Progenitor cell of endocrine pancreas (in vitro differentiated cells): Measurements from ENCODE around the gene PLCB3. TPM values are rescaled to one million over a fixed set of nuclear protein-coding genes. Genes with fewer than 3 reads are reported as not detected.

ENCODE experiments used
- DNase-seq: peaks from one replicate; pipeline ENCODE4 v3.0.0; 2021; ENCODE audit warnings: low spot score; ENCODE audit not compliant: unreplicated experiment
- H3K27ac Mint-ChIP-seq: 2 replicates; pipeline ENCODE4 v1.8.0; 2021; ENCODE audit warnings: mild to moderate bottlenecking, moderate library complexity, mixed read lengths
- H3K27me3 Mint-ChIP-seq: 2 replicates; pipeline ENCODE4 v1.8.0; 2021; ENCODE audit warnings: mixed read lengths
- H3K36me3 Mint-ChIP-seq: 2 replicates; pipeline ENCODE4 v1.8.0; 2022; ENCODE audit warnings: mixed read lengths; ENCODE audit not compliant: insufficient read depth
- H3K4me1 Mint-ChIP-seq: 2 replicates; pipeline ENCODE4 v1.8.0; 2021; ENCODE audit warnings: low read depth, mixed read lengths
- H3K4me3 Mint-ChIP-seq: 2 replicates; pipeline ENCODE4 v1.8.0; 2021; ENCODE audit warnings: low read depth, mild to moderate bottlenecking, moderate library complexity, mixed read lengths
- H3K9me3 Mint-ChIP-seq: 2 replicates; pipeline ENCODE4 v1.8.0; 2021; ENCODE audit warnings: low read depth, mixed read lengths
- total RNA-seq: library from RNA; stranded (reverse); gene quantifications from 2 replicates; pipeline ENCODE4 v1.2.1, GENCODE V29; 2021
- TF ChIP-seq, protein P1 (sequence below): fragments of 200-600 bp; sonication (generic); IDR thresholded peaks from one replicate; pipeline ENCODE4 v1.5.0; 2021; ENCODE audit warnings: antibody characterized with exemption, mild to moderate bottlenecking; ENCODE audit not compliant: unreplicated experiment

Gene PLCB3
- total RNA-seq, 1 donor from 2014 or later = 22.6 TPM

DNA sequence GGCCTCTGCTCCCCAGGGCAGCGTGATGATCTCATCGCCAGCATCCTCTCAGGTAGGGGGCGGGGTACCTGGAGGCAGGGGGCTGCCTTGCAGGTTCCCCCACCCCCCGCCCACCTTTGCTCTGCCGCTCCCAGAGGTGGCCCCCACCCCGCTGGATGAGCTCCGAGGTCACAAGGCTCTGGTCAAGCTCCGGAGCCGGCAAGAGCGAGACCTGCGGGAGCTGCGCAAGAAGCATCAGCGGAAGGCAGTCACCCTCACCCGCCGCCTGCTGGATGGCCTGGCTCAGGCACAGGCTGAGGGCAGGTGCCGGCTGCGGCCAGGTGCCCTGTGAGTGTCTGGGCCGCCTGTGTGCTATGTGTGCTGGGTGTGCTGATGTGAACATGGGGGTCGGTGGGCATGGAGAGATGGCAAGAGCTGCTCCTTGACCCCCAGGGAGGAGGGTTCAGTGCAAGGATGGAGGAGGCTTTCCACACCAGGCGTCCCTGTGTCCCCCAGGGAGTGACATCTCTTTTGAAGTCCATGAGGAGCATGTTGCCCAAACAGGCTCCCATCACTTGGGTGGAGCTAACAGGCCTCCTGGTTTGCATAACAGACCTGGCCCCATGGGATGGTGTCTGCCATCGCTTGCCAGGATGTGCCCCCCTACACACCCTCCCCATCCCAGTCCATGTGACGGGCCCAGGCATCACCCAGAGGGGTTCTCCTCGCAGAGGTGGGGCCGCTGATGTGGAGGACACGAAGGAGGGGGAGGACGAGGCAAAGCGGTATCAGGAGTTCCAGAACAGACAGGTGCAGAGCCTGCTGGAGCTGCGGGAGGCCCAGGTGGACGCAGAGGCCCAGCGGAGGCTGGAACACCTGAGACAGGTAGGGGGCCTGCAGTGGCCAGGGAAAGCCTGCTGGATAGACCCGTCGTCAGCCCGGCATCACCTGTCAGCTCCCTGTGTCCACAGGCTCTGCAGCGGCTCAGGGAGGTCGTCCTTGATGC, 14.1 kb downstream of the PLCB3 start:
- peaks cover 5% of the 10 kb centered on the region for H3K36me3 Mint-ChIP-seq
- H3K9me3 Mint-ChIP-seq = no peaks in the 10 kb centered on the region
- no peak overlapping the region for H3K4me3 Mint-ChIP-seq
- no peaks in the 10 kb centered on the region for H3K27me3 Mint-ChIP-seq
- no peak for DNase-seq
- H3K4me1 Mint-ChIP-seq = peaks cover 8% of the 10 kb centered on the region
- TF ChIP-seq, protein P1, sequence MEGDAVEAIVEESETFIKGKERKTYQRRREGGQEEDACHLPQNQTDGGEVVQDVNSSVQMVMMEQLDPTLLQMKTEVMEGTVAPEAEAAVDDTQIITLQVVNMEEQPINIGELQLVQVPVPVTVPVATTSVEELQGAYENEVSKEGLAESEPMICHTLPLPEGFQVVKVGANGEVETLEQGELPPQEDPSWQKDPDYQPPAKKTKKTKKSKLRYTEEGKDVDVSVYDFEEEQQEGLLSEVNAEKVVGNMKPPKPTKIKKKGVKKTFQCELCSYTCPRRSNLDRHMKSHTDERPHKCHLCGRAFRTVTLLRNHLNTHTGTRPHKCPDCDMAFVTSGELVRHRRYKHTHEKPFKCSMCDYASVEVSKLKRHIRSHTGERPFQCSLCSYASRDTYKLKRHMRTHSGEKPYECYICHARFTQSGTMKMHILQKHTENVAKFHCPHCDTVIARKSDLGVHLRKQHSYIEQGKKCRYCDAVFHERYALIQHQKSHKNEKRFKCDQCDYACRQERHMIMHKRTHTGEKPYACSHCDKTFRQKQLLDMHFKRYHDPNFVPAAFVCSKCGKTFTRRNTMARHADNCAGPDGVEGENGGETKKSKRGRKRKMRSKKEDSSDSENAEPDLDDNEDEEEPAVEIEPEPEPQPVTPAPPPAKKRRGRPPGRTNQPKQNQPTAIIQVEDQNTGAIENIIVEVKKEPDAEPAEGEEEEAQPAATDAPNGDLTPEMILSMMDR = no peak
- H3K27ac Mint-ChIP-seq = no peak overlapping the region

DNA sequence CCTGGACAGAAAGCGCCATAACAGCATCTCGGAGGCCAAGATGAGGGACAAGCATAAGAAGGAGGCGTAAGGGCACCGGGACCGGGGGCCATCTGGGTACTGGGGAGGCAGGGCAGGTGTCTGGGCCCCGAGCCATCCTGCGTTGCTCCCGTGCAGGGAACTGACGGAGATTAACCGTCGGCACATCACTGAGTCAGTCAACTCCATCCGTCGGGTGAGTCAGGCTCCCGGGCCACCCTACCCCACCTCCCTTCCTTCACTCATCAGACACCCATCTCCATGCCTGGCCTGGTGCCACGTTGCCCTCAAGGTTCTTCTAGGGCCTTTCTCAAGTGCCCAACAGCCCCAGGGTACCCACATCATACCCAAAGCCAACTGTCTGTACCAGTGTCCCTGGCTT, 15.0 kb downstream of the PLCB3 start:
- no peak for DNase-seq
- peaks cover 8% of the 10 kb centered on the region for H3K4me1 Mint-ChIP-seq
- H3K4me3 Mint-ChIP-seq = no peak overlapping the region
- no peaks in the 10 kb centered on the region for H3K27me3 Mint-ChIP-seq
- H3K36me3 Mint-ChIP-seq = peaks cover 5% of the 10 kb centered on the region
- H3K27ac Mint-ChIP-seq = no peak overlapping the region
- H3K9me3 Mint-ChIP-seq = no peaks in the 10 kb centered on the region
- TF ChIP-seq, protein P1 = no peak

DNA sequence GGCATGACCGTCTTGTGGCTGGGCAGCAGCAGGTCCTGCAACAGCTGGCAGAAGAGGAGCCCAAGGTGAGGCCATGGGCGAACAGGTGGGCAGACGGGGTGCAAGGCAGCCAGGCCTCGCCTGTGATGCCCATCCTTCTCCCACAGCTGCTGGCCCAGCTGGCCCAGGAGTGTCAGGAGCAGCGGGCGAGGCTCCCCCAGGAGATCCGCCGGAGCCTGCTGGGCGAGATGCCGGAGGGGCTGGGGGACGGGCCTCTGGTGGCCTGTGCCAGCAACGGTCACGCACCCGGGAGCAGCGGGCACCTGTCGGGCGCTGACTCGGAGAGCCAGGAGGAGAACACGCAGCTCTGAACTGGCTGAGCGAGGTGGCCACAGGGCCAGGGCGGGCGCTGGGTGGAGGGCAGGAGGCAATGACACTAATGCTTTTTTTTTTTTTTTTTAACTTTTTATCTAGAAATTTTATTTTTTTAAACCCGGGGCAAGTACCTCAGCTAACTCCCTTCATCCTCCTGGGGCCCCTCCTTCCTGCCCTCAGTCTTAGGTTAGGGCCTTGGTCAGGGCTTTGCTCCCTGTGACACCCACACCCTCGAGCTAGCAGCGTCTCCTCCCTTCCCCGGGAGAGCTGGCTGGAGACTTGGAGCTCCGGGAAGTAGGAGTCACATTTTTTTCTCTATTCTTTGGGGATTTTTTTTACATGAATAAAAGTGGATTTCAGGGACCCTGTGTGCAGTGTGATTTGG, 16.0 kb downstream of the PLCB3 start:
- Mint-ChIP-seq H3K4me3 (no peak overlapping the region), H3K36me3 (peaks cover 5% of the 10 kb centered on the region), H3K9me3 (no peaks in the 10 kb centered on the region), H3K27me3 (no peaks in the 10 kb centered on the region), H3K27ac (no peak overlapping the region), H3K4me1 (peaks cover 12% of the 10 kb centered on the region)
- DNase-seq = no peak
- TF ChIP-seq, protein P1 = no peak

DNA sequence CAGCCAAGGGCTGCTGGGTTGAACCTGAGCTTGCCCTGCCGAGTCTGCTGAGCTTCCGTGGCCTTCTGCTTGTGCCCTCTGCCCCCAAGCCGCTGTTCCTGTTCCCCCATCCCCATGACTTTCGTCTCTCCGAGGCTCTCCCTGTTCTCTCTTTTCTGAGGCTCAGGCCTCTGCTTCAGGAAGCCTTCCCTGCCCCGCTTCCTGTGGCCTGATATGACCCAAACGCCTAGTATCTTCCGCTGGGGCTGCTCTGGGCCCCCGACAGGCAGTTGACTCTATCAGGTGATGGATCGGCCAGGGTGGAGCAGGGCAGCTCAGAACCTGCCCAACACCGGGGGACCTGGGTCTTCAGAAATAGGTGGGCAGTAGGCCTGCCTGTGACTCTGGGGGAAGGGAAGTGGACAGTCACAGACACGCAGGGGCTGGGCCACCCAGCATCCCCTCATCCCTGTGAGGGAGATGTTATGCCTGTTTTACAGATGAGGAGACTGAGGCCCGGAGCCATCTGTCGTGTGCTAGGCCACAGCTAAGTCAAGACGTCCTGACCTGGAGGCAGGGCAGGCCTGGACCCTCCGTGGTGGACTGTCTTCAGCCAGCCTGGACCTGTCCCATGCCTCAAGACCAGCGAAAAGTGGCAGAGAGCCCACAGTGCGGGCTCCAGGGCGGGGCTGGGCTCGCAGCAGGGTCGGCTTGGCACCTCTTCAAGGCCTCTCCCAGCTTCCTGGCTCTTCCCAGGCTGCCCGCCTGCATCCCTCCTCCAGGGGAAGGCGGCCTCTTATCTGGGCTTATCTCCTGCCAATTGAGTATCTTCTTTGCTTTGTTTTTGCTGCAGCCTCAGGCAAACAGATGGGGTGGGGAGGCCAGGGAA, 16.9 kb downstream of the PLCB3 start:
- TF ChIP-seq, protein P1 = no peak
- Mint-ChIP-seq H3K36me3 (peaks cover 2% of the 10 kb centered on the region), H3K27ac (peak overlapping the region; percentile 90)

More for the DNA sequence above, 16.9 kb downstream of the PLCB3 start:
- Mint-ChIP-seq H3K9me3 (no peaks in the 10 kb centered on the region), H3K27me3 (no peaks in the 10 kb centered on the region), H3K4me3 (peak overlapping the region; percentile 98), H3K4me1 (peaks cover 12% of the 10 kb centered on the region)
- no peak for DNase-seq
